K562 (cell line): ENCODE data around the gene MLXIPL. TPM values are rescaled to one million over a fixed set of nuclear protein-coding genes. Genes with fewer than 3 reads are reported as not detected.

ENCODE experiments used
- ADNP ChIP-seq: fragments of 200-800 bp; sonication (Bioruptor generic); IDR thresholded peaks from 2 replicates; pipeline ENCODE4 v1.6.1; 2016; ENCODE audit warnings: missing genetic modification characterization, missing compliant biosample characterization
- ARNT ChIP-seq, 2 experiments: fragments of 450-650 bp; IDR thresholded peaks; 2 replicates each; pipeline ENCODE4 v1.6.1; 2016; ENCODE audit warnings: mild to moderate bottlenecking in 1 of 2
- CBX8 ChIP-seq: fragments of 200-600 bp; sonication (generic); IDR thresholded peaks from 2 replicates; pipeline ENCODE4 v1.6.1; 2012; ENCODE audit warnings: borderline replicate concordance, mixed run types, low read depth, mild to moderate bottlenecking, moderate library complexity, mixed read lengths, low read length, control low read depth, inconsistent platforms; ENCODE audit not compliant: poor library complexity, severe bottlenecking; ENCODE audit errors: extremely low read depth
- DPF2 ChIP-seq: fragments of 450-650 bp; IDR thresholded peaks from 2 replicates; pipeline ENCODE4 v1.6.1; 2016
- E2F3 ChIP-seq: fragments of 250-450 bp; sonication (Bioruptor Pico); IDR thresholded peaks from 2 replicates; pipeline ENCODE4 v1.4.0; 2020; ENCODE audit warnings: mild to moderate bottlenecking
- FOS ChIP-seq: IDR thresholded peaks from 3 replicates; pipeline ENCODE4 v1.6.1; 2011; ENCODE audit not compliant: insufficient read length; ENCODE audit errors: extremely low read depth
- FOXM1 ChIP-seq, 2 experiments: fragments of 450-650 bp in 1 of 2; sonication (generic) in 1 of 2; formaldehyde crosslinking in 1 of 2; IDR thresholded peaks; 2 replicates each; pipeline versions ENCODE4 v1.6.1 to v1.9.0; 2017 to 2022; ENCODE audit warnings: low read depth in 2 of 2, mild to moderate bottlenecking in 2 of 2, missing genetic modification reagents in 1 of 2, moderate library complexity in 1 of 2
- GTF2E2 ChIP-seq: fragments of 200-800 bp; sonication (Bioruptor generic); IDR thresholded peaks from 2 replicates; pipeline ENCODE4 v1.6.1; 2016; ENCODE audit warnings: missing genetic modification characterization, missing compliant biosample characterization
- ILF3 ChIP-seq: fragments of 450-650 bp; IDR thresholded peaks from 2 replicates; pipeline ENCODE4 v1.6.1; 2018; ENCODE audit warnings: antibody characterized with exemption, mild to moderate bottlenecking, moderate library complexity, borderline replicate concordance
- L3MBTL2 ChIP-seq: fragments of 450-650 bp; IDR thresholded peaks from 2 replicates; pipeline ENCODE4 v1.6.1; 2016; ENCODE audit warnings: mild to moderate bottlenecking, moderate library complexity
- MTF1 ChIP-seq: fragments of 250-450 bp; sonication (Bioruptor Pico); IDR thresholded peaks from 2 replicates; pipeline ENCODE4 v1.9.0; 2021; ENCODE audit warnings: moderate library complexity, mild to moderate bottlenecking, inconsistent platforms, borderline replicate concordance
- NELFE ChIP-seq: IDR thresholded peaks from 2 replicates; pipeline ENCODE4 v1.6.1; 2011; ENCODE audit warnings: mild to moderate bottlenecking; ENCODE audit not compliant: insufficient read depth, insufficient read length
- PHF20 ChIP-seq: fragments of 450-650 bp; IDR thresholded peaks from 2 replicates; pipeline ENCODE4 v1.6.1; 2018; ENCODE audit not compliant: partially characterized antibody
- TAF9B ChIP-seq: fragments of 450-650 bp; IDR thresholded peaks from 2 replicates; pipeline ENCODE4 v1.6.1; 2018; ENCODE audit warnings: mild to moderate bottlenecking; ENCODE audit not compliant: partially characterized antibody
- TFAM ChIP-seq: fragments of 250-450 bp; sonication (Bioruptor Pico); conservative IDR thresholded peaks from 2 replicates; pipeline ENCODE4 v1.5.0; 2021; ENCODE audit warnings: mild to moderate bottlenecking, moderate library complexity
- ZNF431 ChIP-seq: sonication (generic); formaldehyde crosslinking; IDR thresholded peaks from 2 replicates; pipeline ENCODE4 v1.8.0; 2022; ENCODE audit warnings: mild to moderate bottlenecking, missing genetic modification reagents
- ZNF57 ChIP-seq: fragments of 450-650 bp; formaldehyde crosslinking; IDR thresholded peaks from 2 replicates; pipeline ENCODE4 v1.4.0; 2020; ENCODE audit warnings: mild to moderate bottlenecking, moderate library complexity
- ZNF830 ChIP-seq: fragments of 250-450 bp; sonication (Bioruptor Pico); IDR thresholded peaks from 2 replicates; pipeline ENCODE4 v1.5.0; 2021; ENCODE audit warnings: mild to moderate bottlenecking
- polyA plus RNA-seq, 8 experiments: library from polyadenylated mRNA; depleted of rRNA in 4 of 8; stranded (reverse) in 5 of 8; unstranded in 3 of 8; fragments of >200 nt; fragmentation: Nextera tagmentation in 2 of 8; fragmentation: Illumina TruSeq in 1 of 8; extraction: Ambion mirVana in 2 of 8; extraction: Trizol in 1 of 8; gene quantifications; 2 replicates each; pipeline versions ENCODE4 v1.2.1 to v1.2.3, GENCODE V29; 2011 to 2014; ENCODE audit warnings: inconsistent platforms in 1 of 8, missing spikeins in 1 of 8
- total RNA-seq, 7 experiments: library from RNA; depleted of rRNA in 6 of 7; stranded (reverse); fragments of >200 nt in 6 of 7; fragmentation: Illumina TruSeq in 2 of 7; extraction: Trizol in 2 of 7; gene quantifications; 2 replicates each; pipeline versions ENCODE4 v1.2.1 to v1.2.3, GENCODE V29; 2011 to 2021; ENCODE audit warnings: low replicate concordance in 1 of 7
- TF ChIP-seq, protein P1 (sequence below): fragments of 450-650 bp; IDR thresholded peaks from 2 replicates; pipeline ENCODE4 v1.6.1; 2017; ENCODE audit warnings: mild to moderate bottlenecking, moderate library complexity
- TF ChIP-seq, protein P2 (sequence below), 2 experiments: IDR thresholded peaks; 2 replicates each; pipeline ENCODE4 v1.6.1; 2011; ENCODE audit warnings: borderline replicate concordance in 1 of 2, control low read depth in 1 of 2, low read depth in 1 of 2, low read length in 1 of 2, mild to moderate bottlenecking in 1 of 2, mixed read lengths in 1 of 2, moderate library complexity in 1 of 2; ENCODE audit not compliant: insufficient read depth in 1 of 2, insufficient read length in 1 of 2, poor library complexity in 1 of 2, severe bottlenecking in 1 of 2; ENCODE audit errors: extremely low read depth in 1 of 2
- TF ChIP-seq, protein P3 (sequence below): IDR thresholded peaks from 2 replicates; pipeline ENCODE4 v1.6.1; 2016; ENCODE audit warnings: missing genetic modification characterization, missing compliant biosample characterization

MLXIPL gene
- total and polyA plus RNA-seq, 9 of the 15 experiments (the other 6 are each of a cell fraction or from before 2014, with no cell fraction given) = 0.11 to 18.4 (median 1.4) TPM

DNA sequence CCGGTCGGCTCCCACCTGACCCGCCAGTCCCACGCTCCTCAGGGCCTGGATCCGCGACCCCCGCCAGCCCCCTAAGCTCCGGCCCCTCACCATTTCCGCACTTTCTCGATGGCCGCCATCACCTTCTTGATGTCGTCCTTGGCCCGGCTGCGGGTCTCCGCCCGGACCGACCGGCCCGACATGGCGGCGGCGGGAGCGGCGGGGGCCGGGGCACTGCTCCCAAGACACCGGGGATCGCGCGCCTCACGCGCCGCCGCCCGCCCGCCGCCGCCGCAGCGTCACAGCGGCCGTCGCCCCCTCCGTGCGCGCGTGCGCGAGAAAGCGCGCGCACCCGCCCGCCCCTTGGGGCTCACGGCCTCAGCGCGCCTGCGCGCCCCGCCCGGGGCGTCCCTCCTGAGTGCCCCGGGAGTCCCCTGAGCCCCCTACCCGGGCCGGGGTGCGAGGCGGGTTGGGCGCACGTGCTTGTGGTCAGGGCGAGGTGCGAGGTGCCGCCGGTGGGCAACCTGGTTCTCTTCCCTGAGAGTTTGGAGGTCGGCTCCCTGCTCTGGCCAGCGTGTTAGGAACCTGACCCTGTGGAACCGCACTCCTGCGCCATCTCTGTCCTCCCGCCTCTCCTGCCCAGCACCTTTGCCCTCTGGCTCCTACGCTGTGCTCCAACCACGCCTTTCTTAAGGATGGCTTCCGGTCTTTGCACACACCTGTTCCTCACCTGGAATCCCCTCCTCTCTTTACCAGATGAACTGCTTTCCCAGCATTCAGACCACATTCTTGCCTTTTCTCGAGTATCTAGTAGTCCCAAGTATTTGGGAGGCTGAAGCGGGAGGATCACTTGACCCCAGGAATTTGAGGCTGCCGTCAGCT is 66.7 kb downstream of the MLXIPL start, which contains the start of gene BCL7B (continued):
- no peak for TF ChIP-seq ILF3
- TF ChIP-seq ZNF431 = no peak
- TF ChIP-seq, protein P1, sequence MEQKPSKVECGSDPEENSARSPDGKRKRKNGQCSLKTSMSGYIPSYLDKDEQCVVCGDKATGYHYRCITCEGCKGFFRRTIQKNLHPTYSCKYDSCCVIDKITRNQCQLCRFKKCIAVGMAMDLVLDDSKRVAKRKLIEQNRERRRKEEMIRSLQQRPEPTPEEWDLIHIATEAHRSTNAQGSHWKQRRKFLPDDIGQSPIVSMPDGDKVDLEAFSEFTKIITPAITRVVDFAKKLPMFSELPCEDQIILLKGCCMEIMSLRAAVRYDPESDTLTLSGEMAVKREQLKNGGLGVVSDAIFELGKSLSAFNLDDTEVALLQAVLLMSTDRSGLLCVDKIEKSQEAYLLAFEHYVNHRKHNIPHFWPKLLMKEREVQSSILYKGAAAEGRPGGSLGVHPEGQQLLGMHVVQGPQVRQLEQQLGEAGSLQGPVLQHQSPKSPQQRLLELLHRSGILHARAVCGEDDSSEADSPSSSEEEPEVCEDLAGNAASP = no peak
- TF ChIP-seq PHF20 = peak; percentile 71
- no peak for TF ChIP-seq CBX8
- TF ChIP-seq FOS = no peak
- TF ChIP-seq GTF2E2 (tag) = no peak; the same call in 1 of the 2 replicates
- TF ChIP-seq TFAM (CRISPR knock-in tag) = no peak
- TF ChIP-seq, protein P2, sequence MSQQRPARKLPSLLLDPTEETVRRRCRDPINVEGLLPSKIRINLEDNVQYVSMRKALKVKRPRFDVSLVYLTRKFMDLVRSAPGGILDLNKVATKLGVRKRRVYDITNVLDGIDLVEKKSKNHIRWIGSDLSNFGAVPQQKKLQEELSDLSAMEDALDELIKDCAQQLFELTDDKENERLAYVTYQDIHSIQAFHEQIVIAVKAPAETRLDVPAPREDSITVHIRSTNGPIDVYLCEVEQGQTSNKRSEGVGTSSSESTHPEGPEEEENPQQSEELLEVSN (IDR thresholded peaks at IDR 0.05; ENCODE audit: borderline replicate concordance in 1 of 2, extremely low read depth in 1 of 2, insufficient read depth in 1 of 2, insufficient read length in 1 of 2, low read depth in 1 of 2, low read length in 1 of 2, poor library complexity in 1 of 2, severe bottlenecking in 1 of 2) = peak; percentile 98
- TF ChIP-seq ADNP (tag) = no peak
- peak; percentile 49; the same call in 1 of the 2 replicates for TF ChIP-seq DPF2
- peak; percentile 84 for TF ChIP-seq E2F3 (CRISPR knock-in tag)
- no peak for TF ChIP-seq NELFE
- TF ChIP-seq TAF9B = no peak
- TF ChIP-seq, protein P3, sequence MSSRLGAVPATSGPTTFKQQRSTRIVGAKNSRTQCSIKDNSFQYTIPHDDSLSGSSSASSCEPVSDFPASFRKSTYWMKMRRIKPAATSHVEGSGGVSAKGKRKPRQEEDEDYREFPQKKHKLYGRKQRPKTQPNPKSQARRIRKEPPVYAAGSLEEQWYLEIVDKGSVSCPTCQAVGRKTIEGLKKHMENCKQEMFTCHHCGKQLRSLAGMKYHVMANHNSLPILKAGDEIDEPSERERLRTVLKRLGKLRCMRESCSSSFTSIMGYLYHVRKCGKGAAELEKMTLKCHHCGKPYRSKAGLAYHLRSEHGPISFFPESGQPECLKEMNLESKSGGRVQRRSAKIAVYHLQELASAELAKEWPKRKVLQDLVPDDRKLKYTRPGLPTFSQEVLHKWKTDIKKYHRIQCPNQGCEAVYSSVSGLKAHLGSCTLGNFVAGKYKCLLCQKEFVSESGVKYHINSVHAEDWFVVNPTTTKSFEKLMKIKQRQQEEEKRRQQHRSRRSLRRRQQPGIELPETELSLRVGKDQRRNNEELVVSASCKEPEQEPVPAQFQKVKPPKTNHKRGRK (tag) = no peak
- 0 out of 4 replicates have a peak, but pooled peaks have one; percentile 66 to 76 for TF ChIP-seq ARNT (IDR thresholded peaks at IDR 0.05)
- no peak; the same call in 1 of the 2 replicates for TF ChIP-seq ZNF57 (CRISPR knock-in tag)
- TF ChIP-seq MTF1 (CRISPR knock-in tag) = no peak
- TF ChIP-seq ZNF830 = peak; percentile 89; the same call in 1 of the 2 replicates
- no peak for TF ChIP-seq FOXM1 (IDR thresholded peaks at IDR 0.05; ENCODE audit: low read depth)
- 0 out of 2 replicates have a peak, but pooled peaks have one; percentile 37 for TF ChIP-seq FOXM1 (CRISPR knock-in tag; IDR thresholded peaks at IDR 0.05; ENCODE audit: low read depth)
- TF ChIP-seq L3MBTL2 = peak; percentile 99
